Measurements from ENCODE around the gene CTNNA3. TPM values are rescaled to one million over a fixed set of nuclear protein-coding genes. Genes with fewer than 3 reads are reported as not detected.

Gene CTNNA3
- total RNA-seq, 1 experiment from 2014 or later: 0.02 TPM

GRCh38 chr10:66586897-66587679, 1108.9 kb downstream of the CTNNA3 start:
- Mint-ChIP-seq H3K36me3 (ENCODE audit: insufficient read depth, unreplicated experiment) (no peaks in the 10 kb centered on the region), H3K27ac (ENCODE audit: low read depth, unreplicated experiment) (no peak overlapping the region), H3K27me3 (ENCODE audit: insufficient read depth, unreplicated experiment) (no peaks in the 10 kb centered on the region), H3K4me1 (ENCODE audit: insufficient read depth, unreplicated experiment) (peaks cover 5% of the 10 kb centered on the region), H3K4me3 (ENCODE audit: unreplicated experiment) (no peak overlapping the region), H3K9me3 (ENCODE audit: unreplicated experiment) (no peaks in the 10 kb centered on the region)
- ChIA-PET POLR2A (interaction anchor here (0.6 to 1.2 kb wide), 2 partner anchors 16 to 25 kb away, joined by 3 read pairs; no protein-coding TSS in a partner anchor), CTCF (interaction anchor here (0.7 to 1.8 kb wide), 3 partner anchors 11 to 603 kb away, joined by 3 to 5 read pairs (median 3); no protein-coding TSS in a partner anchor)
- intact Hi-C loops (cut with micrococcal nuclease): no loop called here
- DNase-seq (ENCODE audit: unreplicated experiment): peak; percentile 42
- TF ChIP-seq CTCF (IDR thresholded peaks at IDR 0.05; ENCODE audit: unreplicated experiment): no peak
- BruUV-seq (replicated peaks): no TSS peak

DNA sequence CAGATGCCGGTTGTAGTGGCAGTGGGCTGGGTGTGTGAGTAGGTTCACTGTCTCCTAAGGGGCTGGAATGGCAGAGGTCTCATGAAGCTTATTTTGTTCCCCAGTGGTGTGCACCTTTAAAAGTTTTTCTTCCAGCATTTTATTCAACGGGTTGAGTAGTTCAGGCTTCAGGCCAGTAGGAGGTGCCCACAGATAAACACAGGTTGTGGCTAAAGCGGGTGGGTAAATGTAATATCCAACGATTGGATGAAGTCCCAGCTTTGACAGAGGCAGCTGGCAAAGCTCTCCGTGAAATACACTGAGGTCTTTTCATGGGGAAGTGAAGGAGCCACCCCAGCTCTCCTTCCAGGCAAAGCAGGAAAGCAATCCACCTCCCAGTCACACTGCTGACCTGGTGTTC, 1109.9 kb downstream of the CTNNA3 start:
- no peaks in the 10 kb centered on the region for H3K9me3 Mint-ChIP-seq (ENCODE audit: unreplicated experiment)
- no peaks in the 10 kb centered on the region for H3K27me3 Mint-ChIP-seq (ENCODE audit: insufficient read depth, unreplicated experiment)
- H3K27ac Mint-ChIP-seq (ENCODE audit: low read depth, unreplicated experiment): no peak overlapping the region
- ChIA-PET CTCF (interaction anchor here (1.2 to 1.8 kb wide), 2 partner anchors 10 to 279 kb away, joined by 3 to 5 read pairs; no protein-coding TSS in a partner anchor), POLR2A (interaction anchor here (0.6 kb wide), 1 partner anchor 940 kb away, joined by 4 read pairs; no protein-coding TSS in a partner anchor)
- no peak for DNase-seq (ENCODE audit: unreplicated experiment)
- no TSS peak for BruUV-seq (replicated peaks)
- H3K4me1 Mint-ChIP-seq (ENCODE audit: insufficient read depth, unreplicated experiment): peaks cover 5% of the 10 kb centered on the region
- intact Hi-C loops (cut with micrococcal nuclease): no loop called here
- H3K4me3 Mint-ChIP-seq (ENCODE audit: unreplicated experiment): no peak overlapping the region
- H3K36me3 Mint-ChIP-seq (ENCODE audit: insufficient read depth, unreplicated experiment): no peaks in the 10 kb centered on the region
- TF ChIP-seq CTCF (IDR thresholded peaks at IDR 0.05; ENCODE audit: unreplicated experiment): peak; percentile 15

DNA sequence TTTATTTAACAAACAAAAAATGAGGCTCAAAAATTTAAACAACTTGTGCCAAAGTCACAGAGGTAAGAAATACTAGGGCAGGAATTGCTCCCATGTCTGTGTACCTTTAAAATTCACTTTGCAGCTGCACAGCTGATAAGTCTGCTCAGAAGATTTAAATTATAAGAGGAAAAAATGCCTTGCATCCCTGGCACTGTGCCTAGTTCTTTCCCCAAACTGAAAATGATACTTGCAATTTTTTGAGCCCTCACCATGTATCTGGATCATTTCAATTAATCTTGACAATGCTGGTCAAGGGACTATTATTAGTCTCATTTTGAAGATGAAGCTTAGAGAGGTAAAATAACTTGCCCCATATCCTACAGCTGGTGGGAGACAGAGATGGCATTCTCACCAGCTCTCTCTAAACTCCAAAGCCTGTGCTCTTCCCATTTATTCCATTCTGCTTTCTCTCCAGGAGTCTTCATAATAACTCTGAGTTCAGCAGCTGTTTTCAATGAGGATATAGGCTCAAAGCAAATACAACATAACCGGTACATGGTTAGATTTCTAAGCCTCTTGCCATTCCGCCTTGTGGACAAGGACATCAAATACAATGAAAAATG, 1120.6 kb downstream of the CTNNA3 start:
- Mint-ChIP-seq H3K9me3 (ENCODE audit: unreplicated experiment) (no peaks in the 10 kb centered on the region), H3K36me3 (ENCODE audit: insufficient read depth, unreplicated experiment) (no peaks in the 10 kb centered on the region), H3K4me1 (ENCODE audit: insufficient read depth, unreplicated experiment) (no peaks in the 10 kb centered on the region), H3K4me3 (ENCODE audit: unreplicated experiment) (no peak overlapping the region), H3K27ac (ENCODE audit: low read depth, unreplicated experiment) (no peak overlapping the region), H3K27me3 (ENCODE audit: insufficient read depth, unreplicated experiment) (no peaks in the 10 kb centered on the region)
- no peak for DNase-seq (ENCODE audit: unreplicated experiment)
- intact Hi-C loops (cut with micrococcal nuclease): no loop called here
- TF ChIP-seq CTCF (IDR thresholded peaks at IDR 0.05; ENCODE audit: unreplicated experiment): no peak
- CTCF ChIA-PET: interaction anchor here (0.6 to 2.0 kb wide), 4 partner anchors 11 to 1000 kb away, joined by 3 to 5 read pairs (median 4); no protein-coding TSS in a partner anchor
- BruUV-seq (replicated peaks): no TSS peak
- POLR2A ChIA-PET: interaction anchor here (0.6 to 0.7 kb wide), 2 partner anchors 47 to 406 kb away, joined by 3 read pairs; no protein-coding TSS in a partner anchor

DNA sequence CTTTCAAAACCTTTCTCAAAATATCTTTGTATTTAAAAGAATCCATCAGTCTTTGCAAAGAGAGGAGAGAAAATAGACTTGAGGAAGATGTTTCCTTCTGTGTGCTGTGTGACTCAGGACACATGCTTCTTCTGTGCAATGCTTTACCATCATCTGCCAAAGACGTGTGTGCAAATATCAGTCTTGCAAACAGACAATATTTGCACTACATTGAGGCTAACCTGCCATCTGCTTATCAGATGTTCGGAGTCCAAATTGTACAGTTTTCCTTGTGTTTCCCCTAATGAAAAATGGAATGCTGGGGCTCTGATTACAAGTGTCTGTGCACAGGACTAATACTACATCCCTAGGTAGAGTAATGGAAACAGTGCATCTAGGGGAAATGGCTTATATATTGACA, 1123.3 kb downstream of the CTNNA3 start:
- no TSS peak for BruUV-seq (replicated peaks)
- H3K36me3 Mint-ChIP-seq (ENCODE audit: insufficient read depth, unreplicated experiment): no peaks in the 10 kb centered on the region
- H3K9me3 Mint-ChIP-seq (ENCODE audit: unreplicated experiment): no peaks in the 10 kb centered on the region
- H3K27ac Mint-ChIP-seq (ENCODE audit: low read depth, unreplicated experiment): no peak overlapping the region
- intact Hi-C loops (cut with micrococcal nuclease): no loop called here
- DNase-seq (ENCODE audit: unreplicated experiment): no peak
- TF ChIP-seq CTCF (IDR thresholded peaks at IDR 0.05; ENCODE audit: unreplicated experiment): no peak
- CTCF ChIA-PET: no interaction called here
- H3K4me3 Mint-ChIP-seq (ENCODE audit: unreplicated experiment): no peak overlapping the region
- no peaks in the 10 kb centered on the region for H3K4me1 Mint-ChIP-seq (ENCODE audit: insufficient read depth, unreplicated experiment)
- POLR2A ChIA-PET: no interaction called here
- H3K27me3 Mint-ChIP-seq (ENCODE audit: insufficient read depth, unreplicated experiment): no peaks in the 10 kb centered on the region
